Prostate gland (tissue), 2 donors: ENCODE measurements around the gene MARCHF2.

Experiments
- CTCF ChIP-seq, 4 experiments: fragments of 200-600 bp in 2 of 4; fragments of 450-650 bp in 2 of 4; sonication (generic) in 2 of 4; IDR thresholded peaks; 1 replicate in 3 of 4; 2 replicates in 1 of 4; pipeline ENCODE4 v1.5.1; 2016 to 2019; ENCODE audit warnings: antibody characterized with exemption in 4 of 4, mild to moderate bottlenecking in 2 of 4, moderate library complexity in 2 of 4
- POLR2A ChIP-seq: fragments of 450-650 bp; IDR thresholded peaks from one replicate; pipeline ENCODE4 v1.6.1; 2016; ENCODE audit warnings: antibody characterized with exemption, mild to moderate bottlenecking

GRCh38 chr19:8466018-8466417 lies 52.9 kb downstream of the MARCHF2 start:
- no peak for TF ChIP-seq CTCF (IDR thresholded peaks at IDR 0.05)
- no peak for TF ChIP-seq POLR2A
